Neural cell (in vitro differentiated cells): ENCODE data around the gene PNMA8C. TPM values are rescaled to one million over a fixed set of nuclear protein-coding genes. Genes with fewer than 3 reads are reported as not detected.

Experiments used
- H2AFZ ChIP-seq: fragments of 200-600, 300-800 bp; sonication (generic), shearing (Covaris generic); 2 replicates; pipeline ENCODE4 v1.6.0; 2014; ENCODE audit warnings: low read depth, mild to moderate bottlenecking, antibody characterized with exemption, low read length, moderate library complexity
- H3F3A ChIP-seq: fragments of 200-600 bp; shearing (Covaris generic); 2 replicates; pipeline ENCODE4 v1.6.1; 2016; ENCODE audit warnings: mild to moderate bottlenecking, moderate library complexity, mixed read lengths, antibody characterized with exemption, low read length; ENCODE audit not compliant: insufficient read depth, poor library complexity, severe bottlenecking
- H3K27ac ChIP-seq: fragments of 200-600, 300-800 bp; sonication (generic), shearing (Covaris generic); 2 replicates; pipeline ENCODE4 v1.5.1; 2014; ENCODE audit warnings: mild to moderate bottlenecking, low read length, moderate library complexity
- H3K27me3 ChIP-seq: fragments of 300-800, 200-600 bp; sonication (generic), shearing (Covaris generic); 2 replicates; pipeline ENCODE4 v1.6.0; 2014; ENCODE audit warnings: mild to moderate bottlenecking, low read depth, low read length, moderate library complexity; ENCODE audit not compliant: insufficient read depth
- H3K36me3 ChIP-seq: fragments of 300-800, 200-600 bp; sonication (generic), shearing (Covaris generic); 2 replicates; pipeline ENCODE4 v1.5.1; 2014; ENCODE audit warnings: mild to moderate bottlenecking, antibody characterized with exemption, low read length, moderate library complexity; ENCODE audit not compliant: insufficient read depth
- H3K4me2 ChIP-seq: fragments of 300-800, 200-600 bp; sonication (generic), shearing (Covaris generic); 2 replicates; pipeline ENCODE4 v1.6.0; 2014; ENCODE audit warnings: mild to moderate bottlenecking, low read length
- H3K4me3 ChIP-seq: fragments of 300-800, 200-600 bp; sonication (generic), shearing (Covaris generic); 2 replicates; pipeline ENCODE4 v1.5.1; 2014; ENCODE audit warnings: mild to moderate bottlenecking, low read length, moderate library complexity
- H3K79me2 ChIP-seq: fragments of 200-600 bp; shearing (Covaris generic); replicated peaks from 2 replicates; pipeline ENCODE4 v1.6.0; 2014; ENCODE audit warnings: mild to moderate bottlenecking, low read length, moderate library complexity; ENCODE audit not compliant: insufficient read depth
- H3K9ac ChIP-seq: fragments of 300-800, 200-600 bp; sonication (generic), shearing (Covaris generic); 2 replicates; pipeline ENCODE4 v1.6.1; 2016; ENCODE audit warnings: mild to moderate bottlenecking, low read length, mixed read lengths
- H3K9me2 ChIP-seq: fragments of 200-600 bp; shearing (Covaris generic); 2 replicates; pipeline ENCODE4 v1.6.1; 2016; ENCODE audit warnings: mild to moderate bottlenecking, low read length, mixed read lengths; ENCODE audit not compliant: insufficient read depth
- H3K9me3 ChIP-seq: fragments of 200-600, 300-800 bp; sonication (generic), shearing (Covaris generic); 2 replicates; pipeline ENCODE4 v1.6.1; 2016; ENCODE audit warnings: mild to moderate bottlenecking, mixed run types, low read length, moderate library complexity, mixed read lengths
- H4K20me1 ChIP-seq: fragments of 200-600 bp; shearing (Covaris generic); 2 replicates; pipeline ENCODE4 v1.6.1; 2016; ENCODE audit warnings: mild to moderate bottlenecking, mixed run types; ENCODE audit not compliant: insufficient read depth
- EP300 ChIP-seq: fragments of 450-650 bp; conservative IDR thresholded peaks from 2 replicates; pipeline ENCODE4 v1.6.1; 2014; ENCODE audit warnings: antibody characterized with exemption, mild to moderate bottlenecking, moderate library complexity; ENCODE audit not compliant: poor library complexity, severe bottlenecking
- EZH2 ChIP-seq: fragments of 200-600, 300-800 bp; shearing (Covaris generic), sonication (generic); IDR thresholded peaks from 2 replicates; pipeline ENCODE4 v1.6.1; 2014; ENCODE audit warnings: antibody characterized with exemption, low read length, borderline replicate concordance, mild to moderate bottlenecking; ENCODE audit not compliant: insufficient read depth, poor library complexity, severe bottlenecking
- MXI1 ChIP-seq: fragments of 450-650 bp; conservative IDR thresholded peaks from 2 replicates; pipeline ENCODE4 v1.6.1; 2014; ENCODE audit warnings: antibody characterized with exemption, mild to moderate bottlenecking; ENCODE audit not compliant: poor library complexity, severe bottlenecking
- POLR2AphosphoS5 ChIP-seq: IDR thresholded peaks from 2 replicates; pipeline ENCODE4 v1.6.1; 2012
- RAD21 ChIP-seq: fragments of 450-650 bp; conservative IDR thresholded peaks from 2 replicates; pipeline ENCODE4 v1.6.1; 2014; ENCODE audit warnings: antibody characterized with exemption, mild to moderate bottlenecking, moderate library complexity
- SMC3 ChIP-seq: fragments of 450-650 bp; conservative IDR thresholded peaks from 2 replicates; pipeline ENCODE4 v1.6.1; 2014; ENCODE audit warnings: antibody characterized with exemption, mild to moderate bottlenecking, moderate library complexity; ENCODE audit not compliant: poor library complexity
- TAF1 ChIP-seq: IDR thresholded peaks from 2 replicates; pipeline ENCODE4 v1.6.1; 2012; ENCODE audit warnings: low read depth
- polyA plus RNA-seq: library from polyadenylated mRNA; depleted of rRNA; stranded (reverse); fragments of >200 nt; gene quantifications from 2 replicates; pipeline ENCODE4 v1.2.3, GENCODE V29; 2014
- TF ChIP-seq, protein P1 (sequence below): IDR thresholded peaks from 2 replicates; pipeline ENCODE4 v1.6.1; 2012; ENCODE audit warnings: borderline replicate concordance
- TF ChIP-seq, protein P2 (sequence below): fragments of 450-650 bp; IDR thresholded peaks from 2 replicates; pipeline ENCODE4 v1.5.1; 2014; ENCODE audit warnings: antibody characterized with exemption, mild to moderate bottlenecking, moderate library complexity; ENCODE audit not compliant: poor library complexity, severe bottlenecking

The PNMA8C gene
- polyA plus RNA-seq, 1 donor from 2014 or later = 17.2 TPM

DNA sequence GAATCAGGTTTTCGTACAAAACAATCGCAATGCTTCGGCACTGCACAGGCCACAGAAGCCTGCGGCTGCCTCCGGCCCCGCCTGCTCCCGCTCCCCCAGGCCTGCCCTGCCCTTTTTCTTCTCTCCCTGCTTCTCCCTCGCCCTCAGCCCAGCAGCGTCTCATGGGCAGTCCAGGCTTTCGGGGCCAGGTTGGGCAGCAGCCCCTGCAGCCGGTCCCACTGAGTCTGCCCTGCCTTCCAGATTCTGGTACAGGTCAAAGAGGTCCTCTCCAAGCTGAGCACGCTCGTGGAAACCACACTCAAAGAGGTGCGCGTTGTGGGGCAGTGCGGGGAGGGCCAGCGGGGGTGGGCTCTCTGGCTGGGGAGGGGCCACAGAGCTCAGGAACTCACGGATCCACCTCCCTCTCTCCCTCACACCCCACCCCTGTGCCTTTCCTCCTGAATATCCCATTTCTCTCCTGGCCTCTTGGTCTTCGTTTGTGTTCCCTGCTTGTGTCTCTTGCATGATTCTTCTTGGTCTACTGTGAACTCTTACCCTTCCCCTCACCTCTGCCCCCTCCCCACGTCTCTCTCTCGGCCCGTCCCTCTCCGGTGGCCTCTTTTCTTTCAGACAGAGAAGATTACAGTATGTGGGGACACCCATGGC is 45.4 kb downstream of the PNMA8C start:
- H3K4me2 ChIP-seq = no peak overlapping the region
- no peak overlapping the region for H2AFZ ChIP-seq
- no peaks in the 10 kb centered on the region for H3K27me3 ChIP-seq
- H3K27ac ChIP-seq = no peak overlapping the region
- H3K79me2 ChIP-seq = peaks cover 3% of the 10 kb centered on the region
- no peak for TF ChIP-seq EP300
- no peak for TF ChIP-seq MXI1
- no peak for TF ChIP-seq TAF1
- no peak overlapping the region for H3K4me3 ChIP-seq
- peaks cover 3% of the 10 kb centered on the region for H3K36me3 ChIP-seq
- no peaks in the 10 kb centered on the region for H3F3A ChIP-seq
- no peaks in the 10 kb centered on the region for H3K9me2 ChIP-seq
- no peaks in the 10 kb centered on the region for H3K9me3 ChIP-seq
- H3K9ac ChIP-seq = no peak overlapping the region
- H4K20me1 ChIP-seq = no peaks in the 10 kb centered on the region

DNA sequence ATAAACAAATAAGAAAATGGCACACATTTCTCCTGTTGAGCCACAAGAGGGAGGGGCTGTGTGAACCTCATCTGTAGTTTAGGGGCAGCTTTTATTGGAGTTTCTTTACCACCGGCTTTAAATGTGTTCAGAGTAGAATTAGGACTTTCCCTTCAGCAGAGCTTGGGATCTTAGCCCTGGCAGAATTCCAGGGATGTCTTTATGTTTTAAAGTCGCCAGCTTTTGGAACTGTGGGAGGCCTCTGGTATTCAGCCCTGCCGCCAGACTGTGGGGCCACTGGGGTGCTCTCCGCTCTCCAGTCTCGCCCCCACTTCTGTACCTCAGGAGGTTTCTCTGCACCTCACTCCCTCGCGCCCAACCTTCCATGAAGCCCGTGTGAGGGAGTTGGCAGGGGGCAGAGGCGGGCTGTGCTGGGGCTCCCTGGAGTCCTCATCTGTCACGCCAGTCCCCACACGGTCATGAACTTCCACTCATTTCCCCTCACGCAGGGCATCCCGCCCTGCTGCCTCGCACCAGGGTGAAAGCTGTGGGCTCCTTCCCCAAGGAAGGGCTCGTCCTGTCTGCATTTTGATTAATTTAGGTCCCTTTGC is 46.9 kb downstream of the PNMA8C start:
- TF ChIP-seq TAF1 (no peak), POLR2AphosphoS5 (no peak), EP300 (no peak), SMC3 (no peak), RAD21 (no peak), MXI1 (no peak), EZH2 (no peak)
- TF ChIP-seq, protein P1, sequence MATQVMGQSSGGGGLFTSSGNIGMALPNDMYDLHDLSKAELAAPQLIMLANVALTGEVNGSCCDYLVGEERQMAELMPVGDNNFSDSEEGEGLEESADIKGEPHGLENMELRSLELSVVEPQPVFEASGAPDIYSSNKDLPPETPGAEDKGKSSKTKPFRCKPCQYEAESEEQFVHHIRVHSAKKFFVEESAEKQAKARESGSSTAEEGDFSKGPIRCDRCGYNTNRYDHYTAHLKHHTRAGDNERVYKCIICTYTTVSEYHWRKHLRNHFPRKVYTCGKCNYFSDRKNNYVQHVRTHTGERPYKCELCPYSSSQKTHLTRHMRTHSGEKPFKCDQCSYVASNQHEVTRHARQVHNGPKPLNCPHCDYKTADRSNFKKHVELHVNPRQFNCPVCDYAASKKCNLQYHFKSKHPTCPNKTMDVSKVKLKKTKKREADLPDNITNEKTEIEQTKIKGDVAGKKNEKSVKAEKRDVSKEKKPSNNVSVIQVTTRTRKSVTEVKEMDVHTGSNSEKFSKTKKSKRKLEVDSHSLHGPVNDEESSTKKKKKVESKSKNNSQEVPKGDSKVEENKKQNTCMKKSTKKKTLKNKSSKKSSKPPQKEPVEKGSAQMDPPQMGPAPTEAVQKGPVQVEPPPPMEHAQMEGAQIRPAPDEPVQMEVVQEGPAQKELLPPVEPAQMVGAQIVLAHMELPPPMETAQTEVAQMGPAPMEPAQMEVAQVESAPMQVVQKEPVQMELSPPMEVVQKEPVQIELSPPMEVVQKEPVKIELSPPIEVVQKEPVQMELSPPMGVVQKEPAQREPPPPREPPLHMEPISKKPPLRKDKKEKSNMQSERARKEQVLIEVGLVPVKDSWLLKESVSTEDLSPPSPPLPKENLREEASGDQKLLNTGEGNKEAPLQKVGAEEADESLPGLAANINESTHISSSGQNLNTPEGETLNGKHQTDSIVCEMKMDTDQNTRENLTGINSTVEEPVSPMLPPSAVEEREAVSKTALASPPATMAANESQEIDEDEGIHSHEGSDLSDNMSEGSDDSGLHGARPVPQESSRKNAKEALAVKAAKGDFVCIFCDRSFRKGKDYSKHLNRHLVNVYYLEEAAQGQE = no peak
- TF ChIP-seq, protein P2, sequence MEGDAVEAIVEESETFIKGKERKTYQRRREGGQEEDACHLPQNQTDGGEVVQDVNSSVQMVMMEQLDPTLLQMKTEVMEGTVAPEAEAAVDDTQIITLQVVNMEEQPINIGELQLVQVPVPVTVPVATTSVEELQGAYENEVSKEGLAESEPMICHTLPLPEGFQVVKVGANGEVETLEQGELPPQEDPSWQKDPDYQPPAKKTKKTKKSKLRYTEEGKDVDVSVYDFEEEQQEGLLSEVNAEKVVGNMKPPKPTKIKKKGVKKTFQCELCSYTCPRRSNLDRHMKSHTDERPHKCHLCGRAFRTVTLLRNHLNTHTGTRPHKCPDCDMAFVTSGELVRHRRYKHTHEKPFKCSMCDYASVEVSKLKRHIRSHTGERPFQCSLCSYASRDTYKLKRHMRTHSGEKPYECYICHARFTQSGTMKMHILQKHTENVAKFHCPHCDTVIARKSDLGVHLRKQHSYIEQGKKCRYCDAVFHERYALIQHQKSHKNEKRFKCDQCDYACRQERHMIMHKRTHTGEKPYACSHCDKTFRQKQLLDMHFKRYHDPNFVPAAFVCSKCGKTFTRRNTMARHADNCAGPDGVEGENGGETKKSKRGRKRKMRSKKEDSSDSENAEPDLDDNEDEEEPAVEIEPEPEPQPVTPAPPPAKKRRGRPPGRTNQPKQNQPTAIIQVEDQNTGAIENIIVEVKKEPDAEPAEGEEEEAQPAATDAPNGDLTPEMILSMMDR = no peak
- H3K27me3 ChIP-seq = no peaks in the 10 kb centered on the region
- H3K27ac ChIP-seq = no peak overlapping the region

More for the DNA sequence above, 46.9 kb downstream of the PNMA8C start:
- Histone ChIP-seq H3K9me2 (no peaks in the 10 kb centered on the region), H3K36me3 (peaks cover 3% of the 10 kb centered on the region), H3F3A (no peaks in the 10 kb centered on the region), H3K4me2 (no peak overlapping the region), H3K9me3 (no peaks in the 10 kb centered on the region), H3K9ac (no peak overlapping the region), H3K4me3 (no peak overlapping the region), H3K79me2 (peaks cover 3% of the 10 kb centered on the region), H4K20me1 (no peaks in the 10 kb centered on the region), H2AFZ (no peak overlapping the region)
